Stomach smooth muscle (tissue), 2 donors: ENCODE measurements around the gene SHC3.
"Not testable (repeated sequence)": the region's sequence is repeated elsewhere in the genome, so short reads cannot be mapped to it uniquely, and the experiment has no call there.

Source experiments
- H3K27ac ChIP-seq: one replicate; pipeline ENCODE4 v1.7.0; 2013; ENCODE audit warnings: mild to moderate bottlenecking, low read length, inconsistent platforms
- H3K27me3 ChIP-seq, 2 donors: one replicate each; pipeline ENCODE4 v1.7.0; 2013; ENCODE audit warnings: low read length in 2 of 2; ENCODE audit not compliant: insufficient read depth in 2 of 2, control insufficient read depth in 1 of 2
- H3K36me3 ChIP-seq, 2 donors: one replicate each; pipeline ENCODE4 v1.7.0; 2013; ENCODE audit warnings: low read length in 2 of 2; ENCODE audit not compliant: control insufficient read depth in 2 of 2, insufficient read depth in 2 of 2
- H3K4me1 ChIP-seq: one replicate; pipeline ENCODE4 v1.7.0; 2013; ENCODE audit warnings: low read length; ENCODE audit not compliant: control insufficient read depth, insufficient read depth
- H3K4me3 ChIP-seq, 2 donors: one replicate each; pipeline ENCODE4 v1.7.0; 2013; ENCODE audit warnings: low read length in 2 of 2
- H3K9ac ChIP-seq, 2 donors: one replicate each; pipeline ENCODE4 v1.7.0; 2013; ENCODE audit warnings: low read length in 2 of 2, mild to moderate bottlenecking in 1 of 2
- H3K9me3 ChIP-seq, 2 donors: one replicate each; pipeline ENCODE4 v1.7.0; 2013; ENCODE audit warnings: low read length in 2 of 2; ENCODE audit not compliant: control insufficient read depth in 2 of 2
- donor health status: healthy.
- donor health status: Pancreatic carcinoma.

The SHC3 gene

DNA sequence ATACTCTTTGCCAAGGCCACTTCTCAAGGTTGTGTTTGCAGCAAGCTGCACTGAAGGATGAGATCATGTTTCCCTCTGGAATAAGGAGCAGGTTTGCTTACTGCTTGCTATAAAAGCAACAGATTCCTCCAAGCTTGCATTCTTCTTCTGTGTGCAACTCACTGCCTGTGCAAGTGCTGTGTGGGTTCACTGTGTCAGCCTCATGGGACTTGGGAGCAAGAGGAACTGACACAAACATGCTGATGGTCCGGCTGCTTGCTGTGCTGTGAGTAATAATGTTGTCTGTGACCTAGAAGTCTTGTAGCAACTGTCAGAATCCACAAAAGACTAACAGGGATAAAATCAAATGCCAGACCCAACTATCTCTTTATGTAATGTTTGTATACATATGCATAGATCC is 33.6 kb upstream of the SHC3 start:
- Histone ChIP-seq H3K4me1 (no peaks in the 10 kb centered on the region), H3K27ac (no peak overlapping the region), H3K4me3 (no peak overlapping the region), H3K27me3 (no peaks in the 10 kb centered on the region), H3K9me3 (no peaks in the 10 kb centered on the region), H3K9ac (no peak overlapping the region), H3K36me3 (no peaks in the 10 kb centered on the region)

GRCh38 chr9:89209311-89209710 is 30.7 kb upstream of the SHC3 start:
- not testable (repeated sequence) for H3K36me3 ChIP-seq, H3K9ac ChIP-seq, H3K4me3 ChIP-seq, H3K27me3 ChIP-seq, H3K4me1 ChIP-seq, H3K9me3 ChIP-seq, H3K27ac ChIP-seq

DNA sequence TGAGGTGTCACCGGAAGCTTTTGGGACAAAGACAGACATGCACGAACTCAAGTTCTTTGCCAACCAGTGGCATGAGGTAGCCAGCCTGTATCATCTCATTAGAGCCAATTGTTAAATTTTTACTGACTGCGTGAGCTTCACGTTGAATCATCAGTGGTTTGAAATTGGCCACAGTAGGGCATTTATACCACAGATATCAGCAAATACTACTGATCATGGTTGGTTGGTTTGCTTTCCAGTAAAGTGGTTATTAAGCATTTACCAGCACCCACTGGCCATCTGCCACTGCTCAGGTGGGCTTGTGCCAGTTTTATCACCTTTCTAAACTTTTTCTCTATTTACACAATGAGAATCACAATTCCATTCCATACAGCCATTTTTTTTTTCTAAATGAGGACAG is 28.4 kb upstream of the SHC3 start:
- H3K9me3 ChIP-seq = peaks cover 0 to 5% of the 10 kb centered on the region in 2 donors

DNA sequence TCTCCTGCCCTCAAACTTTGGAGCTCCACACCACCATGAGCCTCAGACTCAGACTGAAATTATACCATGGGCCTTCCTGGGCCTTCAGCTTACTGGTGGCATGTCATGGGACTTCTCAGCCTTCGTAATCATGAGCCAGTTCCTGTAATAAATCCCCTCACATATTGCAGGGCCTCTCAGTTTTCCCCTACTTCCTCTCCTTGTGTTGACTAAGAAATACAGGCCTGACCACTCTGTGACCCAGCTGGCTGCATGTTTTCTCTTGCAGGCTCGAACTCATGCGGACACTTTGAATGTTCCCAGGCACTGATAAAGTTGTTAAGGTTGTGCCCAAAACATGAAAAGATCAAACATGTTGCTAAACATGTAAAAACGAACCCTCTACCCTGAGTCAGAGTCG is 26.2 kb upstream of the SHC3 start:
- H3K4me3 ChIP-seq = no peak overlapping the region
- peaks cover 0 to 5% of the 10 kb centered on the region in 2 donors for H3K9me3 ChIP-seq
- H3K4me1 ChIP-seq = no peaks in the 10 kb centered on the region
- no peaks in the 10 kb centered on the region for H3K36me3 ChIP-seq
- H3K27ac ChIP-seq = no peak overlapping the region
- H3K27me3 ChIP-seq = no peaks in the 10 kb centered on the region
- H3K9ac ChIP-seq = no peak overlapping the region

More for the DNA sequence above, 28.4 kb upstream of the SHC3 start:
- H3K36me3 ChIP-seq = no peaks in the 10 kb centered on the region
- H3K27ac ChIP-seq = no peak overlapping the region
- H3K9ac ChIP-seq = no peak overlapping the region
- no peaks in the 10 kb centered on the region for H3K4me1 ChIP-seq
- no peaks in the 10 kb centered on the region for H3K27me3 ChIP-seq
- H3K4me3 ChIP-seq = no peak overlapping the region

DNA sequence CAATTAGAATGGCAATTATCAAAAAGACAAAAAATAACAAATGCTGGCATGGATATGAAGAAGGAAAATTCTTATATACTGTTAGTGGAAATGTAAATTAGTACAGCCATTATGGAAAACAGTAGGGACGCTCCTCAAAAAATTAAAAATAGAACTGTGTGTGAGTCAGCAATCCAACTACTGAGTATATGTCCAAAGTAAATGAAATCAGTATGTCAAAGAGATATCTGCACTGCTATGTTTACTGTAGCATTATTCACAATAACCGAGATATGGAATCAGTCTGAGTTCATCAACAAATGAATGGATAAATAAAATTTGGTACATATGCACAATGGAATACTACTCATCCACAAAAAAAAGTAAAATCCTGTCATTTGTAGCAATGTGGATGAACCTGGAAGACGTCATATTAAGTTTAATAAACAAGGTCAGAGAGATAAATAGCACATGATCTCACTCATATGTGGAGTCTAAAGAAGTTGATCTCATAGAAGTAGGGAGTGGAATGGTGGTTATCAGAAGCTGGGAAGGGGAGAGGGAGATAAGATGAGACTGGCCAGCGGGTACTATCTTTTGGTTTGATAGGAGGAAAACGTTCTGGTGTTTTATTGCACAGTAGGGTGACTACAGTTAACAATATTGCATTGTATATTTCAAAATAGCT is 16.6 kb upstream of the SHC3 start:
- Histone ChIP-seq H3K27ac (no peak overlapping the region), H3K9me3 (peaks cover 0 to 6% of the 10 kb centered on the region in 2 donors), H3K4me3 (no peak overlapping the region), H3K36me3 (no peaks in the 10 kb centered on the region), H3K27me3 (no peaks in the 10 kb centered on the region), H3K9ac (no peak overlapping the region), H3K4me1 (no peaks in the 10 kb centered on the region)

GRCh38 chr9:89194421-89195130 is 16.0 kb upstream of the SHC3 start:
- H3K36me3 ChIP-seq = no peaks in the 10 kb centered on the region
- no peak overlapping the region for H3K9ac ChIP-seq
- no peaks in the 10 kb centered on the region for H3K4me1 ChIP-seq
- no peaks in the 10 kb centered on the region for H3K27me3 ChIP-seq
- H3K9me3 ChIP-seq = peaks cover 0 to 6% of the 10 kb centered on the region in 2 donors
- no peak overlapping the region for H3K27ac ChIP-seq
- H3K4me3 ChIP-seq = no peak overlapping the region

DNA sequence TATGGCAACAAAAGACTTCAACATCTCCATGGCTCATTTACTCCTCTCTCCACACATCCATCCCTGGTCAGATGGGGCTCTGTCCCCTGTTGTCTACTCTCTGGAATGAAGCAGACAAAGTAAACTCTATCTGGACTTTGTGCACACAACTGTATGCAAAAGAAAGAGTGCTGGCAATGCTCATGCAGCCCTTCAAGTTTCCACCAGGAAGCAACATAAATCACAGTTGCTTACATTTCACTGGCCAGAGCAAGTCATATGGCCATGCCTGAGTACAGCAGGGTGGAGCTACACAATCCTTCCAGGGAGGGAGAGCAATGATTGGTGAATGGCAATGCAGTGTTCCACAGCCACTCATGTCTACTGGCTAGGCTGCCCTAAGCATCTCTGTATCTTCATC is 12.4 kb upstream of the SHC3 start:
- H3K9me3 ChIP-seq = peaks cover 0 to 3% of the 10 kb centered on the region in 2 donors
- H3K36me3 ChIP-seq = no peaks in the 10 kb centered on the region
- H3K9ac ChIP-seq = no peak overlapping the region
- no peaks in the 10 kb centered on the region for H3K27me3 ChIP-seq
- H3K27ac ChIP-seq = no peak overlapping the region
- H3K4me1 ChIP-seq = no peaks in the 10 kb centered on the region
- no peak overlapping the region for H3K4me3 ChIP-seq

GRCh38 chr9:89189215-89189614 is 10.6 kb upstream of the SHC3 start:
- peaks cover 0 to 3% of the 10 kb centered on the region in 2 donors for H3K27me3 ChIP-seq
- H3K4me1 ChIP-seq = no peaks in the 10 kb centered on the region
- H3K4me3 ChIP-seq = no peak overlapping the region
- peaks cover 0 to 3% of the 10 kb centered on the region in 2 donors for H3K9me3 ChIP-seq
- no peaks in the 10 kb centered on the region for H3K36me3 ChIP-seq
- no peak overlapping the region for H3K27ac ChIP-seq
- H3K9ac ChIP-seq = no peak overlapping the region

- H3K9me3 ChIP-seq = no peaks in the 10 kb centered on the region
- peaks cover 0 to 3% of the 10 kb centered on the region in 2 donors for H3K27me3 ChIP-seq
- no peak overlapping the region for H3K4me3 ChIP-seq
- H3K27ac ChIP-seq = no peak overlapping the region
- no peak overlapping the region for H3K9ac ChIP-seq
- no peaks in the 10 kb centered on the region for H3K36me3 ChIP-seq
- no peaks in the 10 kb centered on the region for H3K4me1 ChIP-seq
These were observed 9.3 kb upstream of the SHC3 start for GRCh38 chr9:89187950-89188349.

- H3K9ac ChIP-seq = no peak overlapping the region
- no peaks in the 10 kb centered on the region for H3K36me3 ChIP-seq
- no peak overlapping the region for H3K27ac ChIP-seq
- no peaks in the 10 kb centered on the region for H3K9me3 ChIP-seq
- peaks cover 0 to 3% of the 10 kb centered on the region in 2 donors for H3K27me3 ChIP-seq
- H3K4me3 ChIP-seq = no peak overlapping the region
- no peaks in the 10 kb centered on the region for H3K4me1 ChIP-seq
These were observed 8.9 kb upstream of the SHC3 start for GRCh38 chr9:89187541-89187940.

GRCh38 chr9:89186960-89187359 is 8.3 kb upstream of the SHC3 start:
- no peaks in the 10 kb centered on the region for H3K4me1 ChIP-seq
- peaks cover 0 to 3% of the 10 kb centered on the region in 2 donors for H3K27me3 ChIP-seq
- no peak overlapping the region for H3K27ac ChIP-seq
- H3K4me3 ChIP-seq = no peak overlapping the region
- no peaks in the 10 kb centered on the region for H3K36me3 ChIP-seq
- no peaks in the 10 kb centered on the region for H3K9me3 ChIP-seq
- no peak overlapping the region for H3K9ac ChIP-seq
